Duodenal mucosa (tissue), 2 donors: ENCODE results near the gene DEPDC7.

Source experiments
- H3K27ac ChIP-seq: one replicate; pipeline ENCODE4 v1.7.0; 2013; ENCODE audit warnings: low read depth, low read length
- H3K27me3 ChIP-seq, 2 donors: one replicate each; pipeline ENCODE4 v1.7.0; 2013; ENCODE audit warnings: low read length in 2 of 2, control low read depth in 1 of 2; ENCODE audit not compliant: insufficient read depth in 2 of 2, control insufficient read depth in 1 of 2
- H3K36me3 ChIP-seq, 2 donors: one replicate each; pipeline ENCODE4 v1.7.0; 2013; ENCODE audit warnings: low read length in 2 of 2, control low read depth in 1 of 2; ENCODE audit not compliant: insufficient read depth in 2 of 2, control insufficient read depth in 1 of 2
- H3K4me1 ChIP-seq, 2 donors: one replicate each; pipeline ENCODE4 v1.7.0; 2013; ENCODE audit warnings: low read length in 2 of 2, control low read depth in 1 of 2; ENCODE audit not compliant: insufficient read depth in 2 of 2, control insufficient read depth in 1 of 2
- H3K4me3 ChIP-seq, 2 donors: one replicate each; pipeline ENCODE4 v1.7.0; 2013; ENCODE audit warnings: low read length in 2 of 2, low read depth in 1 of 2
- H3K9ac ChIP-seq, 2 donors: one replicate each; pipeline ENCODE4 v1.7.0; 2013; ENCODE audit warnings: low read length in 2 of 2, low read depth in 1 of 2
- H3K9me3 ChIP-seq, 2 donors: one replicate each; pipeline ENCODE4 v1.7.0; 2013; ENCODE audit warnings: low read length in 2 of 2, control low read depth in 1 of 2; ENCODE audit not compliant: control insufficient read depth in 1 of 2

Gene DEPDC7

DNA sequence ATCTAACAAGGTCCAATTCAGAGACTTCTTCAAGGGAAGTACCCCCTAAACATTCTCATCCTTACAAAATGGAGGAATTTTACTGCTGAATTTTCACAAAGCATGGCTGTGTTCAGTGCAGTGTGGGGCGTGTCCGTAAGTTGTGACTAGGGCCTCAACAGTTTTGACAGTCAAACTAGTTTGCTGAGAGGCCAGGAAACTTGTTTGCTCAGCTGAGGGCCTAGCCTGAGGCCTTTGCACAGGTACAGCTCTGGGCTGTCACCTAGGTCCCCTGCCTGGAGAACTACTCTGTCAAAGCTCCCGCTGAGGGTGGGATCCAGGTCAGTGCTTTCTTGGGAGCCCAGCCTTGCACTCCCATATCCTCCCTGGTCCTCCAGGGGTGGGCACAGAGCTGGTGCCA is 51.6 kb downstream of the DEPDC7 start:
- Histone ChIP-seq H3K4me3 (no peak overlapping the region), H3K36me3 (peaks cover 12 to 37% of the 10 kb centered on the region in 2 donors), H3K9me3 (no peaks in the 10 kb centered on the region), H3K9ac (no peak overlapping the region), H3K27ac (no peak overlapping the region), H3K4me1 (peaks cover 3 to 9% of the 10 kb centered on the region in 2 donors), H3K27me3 (no peaks in the 10 kb centered on the region)

DNA sequence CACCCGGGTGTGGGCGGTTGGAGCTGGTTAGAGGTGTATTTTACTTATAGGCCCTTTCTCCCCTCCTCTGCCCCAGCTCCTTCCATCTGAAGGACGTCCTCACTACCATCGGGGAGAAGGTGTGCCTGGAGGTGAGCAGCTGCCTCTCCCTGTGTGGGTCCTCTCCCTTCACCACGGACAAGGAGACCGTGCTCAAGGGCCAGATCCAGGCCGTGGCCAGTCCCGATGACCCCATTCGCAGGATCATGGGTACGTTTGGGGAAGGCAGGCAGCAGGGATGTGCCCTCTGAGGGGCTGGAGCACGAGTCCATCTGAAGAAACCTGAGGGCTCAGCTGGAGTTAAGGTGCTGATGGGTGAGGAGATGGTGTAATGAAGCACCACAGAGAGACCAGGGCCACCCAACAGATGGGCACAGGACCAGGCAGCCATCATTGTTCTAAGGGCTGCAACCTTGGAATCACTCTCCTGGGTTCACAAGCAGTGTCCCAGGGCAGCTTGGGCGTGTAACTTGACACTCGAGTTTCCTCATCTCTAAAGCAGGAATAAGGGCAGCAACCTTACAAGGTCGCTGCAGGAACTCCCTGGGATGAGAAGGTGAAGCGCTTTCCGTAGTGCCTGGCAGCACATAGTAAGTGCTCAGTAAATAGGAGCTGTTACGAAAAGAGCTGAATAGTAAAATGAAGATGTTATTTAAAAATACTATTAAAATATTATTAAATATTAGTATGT is 53.1 kb downstream of the DEPDC7 start:
- peaks cover 14 to 52% of the 10 kb centered on the region in 2 donors for H3K36me3 ChIP-seq
- H3K27me3 ChIP-seq = no peaks in the 10 kb centered on the region
- no peak overlapping the region for H3K27ac ChIP-seq
- H3K9me3 ChIP-seq = no peaks in the 10 kb centered on the region
- peaks cover 0 to 9% of the 10 kb centered on the region in 2 donors for H3K4me1 ChIP-seq
- H3K9ac ChIP-seq = no peak overlapping the region
- no peak overlapping the region for H3K4me3 ChIP-seq

DNA sequence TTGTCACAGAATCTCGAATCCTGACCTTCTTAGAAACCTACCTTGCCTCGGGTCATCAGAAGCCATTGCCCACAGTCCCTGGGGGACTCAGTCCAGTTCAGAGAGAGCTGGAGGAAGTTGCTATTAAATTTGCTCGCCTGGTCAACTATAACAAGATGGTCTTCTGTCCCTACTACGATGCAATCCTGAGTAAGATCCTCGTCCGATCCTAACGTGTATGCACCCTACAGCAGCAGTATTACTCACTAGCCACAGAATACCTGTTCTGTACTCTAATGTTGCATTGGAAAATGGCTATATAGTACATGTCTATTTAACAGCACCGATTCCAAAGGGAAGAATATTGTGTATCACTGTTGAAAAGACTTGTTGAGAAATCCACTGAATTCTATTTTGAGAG is 56.8 kb downstream of the DEPDC7 start:
- no peak overlapping the region for H3K27ac ChIP-seq
- H3K27me3 ChIP-seq = no peaks in the 10 kb centered on the region
- no peaks in the 10 kb centered on the region for H3K4me1 ChIP-seq
- no peaks in the 10 kb centered on the region for H3K9me3 ChIP-seq
- H3K36me3 ChIP-seq = peaks cover 14 to 69% of the 10 kb centered on the region in 2 donors
- no peak overlapping the region for H3K9ac ChIP-seq
- no peak overlapping the region for H3K4me3 ChIP-seq
